Neural progenitor cell (in vitro differentiated cells): ENCODE measurements around the gene IQCF6.

Source experiments
- CTCF ChIP-seq: fragments of 200-600 bp; sonication (generic); IDR thresholded peaks from 2 replicates; pipeline ENCODE4 v1.5.1; 2017; ENCODE audit warnings: antibody characterized with exemption, mild to moderate bottlenecking
- EZH2phosphoT487 ChIP-seq: fragments of 200-600 bp; sonication (generic); IDR thresholded peaks from 2 replicates; pipeline ENCODE4 v1.6.1; 2017; ENCODE audit warnings: antibody characterized with exemption

- TF ChIP-seq CTCF = no peak
- no peak for TF ChIP-seq EZH2phosphoT487
Observed at GRCh38 chr3:51777985-51778384, 1.1 kb downstream of the IQCF6 start.
